Measurements from ENCODE around the gene LAMB4.

The LAMB4 gene

GRCh38 chr7:107995184-107996071 is 134.7 kb downstream of the LAMB4 start:
- in situ Hi-C loops (cut with MboI; ENCODE audit: low sequenced_read_pairs, unreplicated experiment), result no loop called here
- no peak for TF ChIP-seq CTCF (IDR thresholded peaks at IDR 0.05; ENCODE audit: borderline replicate concordance, control extremely low read depth, extremely low read depth, insufficient read depth, missing control alignments)
- no peak for DNase-seq (ENCODE audit: low spot score)

- in situ Hi-C loops (cut with MboI; ENCODE audit: low sequenced_read_pairs, unreplicated experiment), result no loop called here
- TF ChIP-seq CTCF (IDR thresholded peaks at IDR 0.05; ENCODE audit: borderline replicate concordance, control extremely low read depth, extremely low read depth, insufficient read depth, missing control alignments), result no peak
- no peak for DNase-seq (ENCODE audit: low spot score)
These were observed 135.6 kb downstream of the LAMB4 start for GRCh38 chr7:107994421-107995030.

- in situ Hi-C loops (cut with MboI; ENCODE audit: low sequenced_read_pairs, unreplicated experiment), result no loop called here
- TF ChIP-seq CTCF (IDR thresholded peaks at IDR 0.05; ENCODE audit: borderline replicate concordance, control extremely low read depth, extremely low read depth, insufficient read depth, missing control alignments), result no peak
- no peak for DNase-seq (ENCODE audit: low spot score)
These were observed 136.3 kb downstream of the LAMB4 start for GRCh38 chr7:107993891-107994291.

- no peak for TF ChIP-seq CTCF (IDR thresholded peaks at IDR 0.05; ENCODE audit: borderline replicate concordance, control extremely low read depth, extremely low read depth, insufficient read depth, missing control alignments)
- in situ Hi-C loops (cut with MboI; ENCODE audit: low sequenced_read_pairs, unreplicated experiment), result no loop called here
- DNase-seq (ENCODE audit: low spot score), result no peak
These were observed 140.4 kb downstream of the LAMB4 start for GRCh38 chr7:107989618-107990373.

- in situ Hi-C loops (cut with MboI; ENCODE audit: low sequenced_read_pairs, unreplicated experiment), result no loop called here
- no peak for TF ChIP-seq CTCF (IDR thresholded peaks at IDR 0.05; ENCODE audit: borderline replicate concordance, control extremely low read depth, extremely low read depth, insufficient read depth, missing control alignments)
- no peak for DNase-seq (ENCODE audit: low spot score)
These were observed 147.2 kb downstream of the LAMB4 start for GRCh38 chr7:107982918-107983389.
